ENCODE measurements around the gene FBXL15. TPM values are rescaled to one million over a fixed set of nuclear protein-coding genes. Genes with fewer than 3 reads are reported as not detected.

FBXL15 gene
- total and polyA plus RNA-seq, 2 experiments from 2014 or later, result 18.5 to 36.1 TPM

DNA sequence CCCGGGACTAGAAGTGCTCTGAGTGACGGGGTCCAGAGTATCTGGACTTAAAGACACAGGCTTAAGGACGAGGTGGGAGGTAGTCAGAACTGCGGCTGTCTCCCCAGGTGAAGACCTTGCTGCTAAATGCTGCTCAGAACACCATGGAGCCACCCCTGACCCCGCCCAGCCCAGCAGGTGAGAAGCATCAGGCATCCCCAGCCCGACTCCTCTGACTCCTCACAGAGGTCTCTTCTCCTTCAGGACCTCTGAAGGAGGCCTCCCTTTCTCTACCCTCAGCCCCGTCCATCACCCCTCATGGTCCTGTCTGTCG lies 19.3 kb upstream of the FBXL15 start:
- H3K36me3 ChIP-seq (ENCODE audit: insufficient read depth), result no peaks in the 10 kb centered on the region
- no peaks in the 10 kb centered on the region; the same call in 2 of the 3 replicates for H3K36me3 Mint-ChIP-seq (ENCODE audit: low read depth)
- H3K27ac Mint-ChIP-seq, result no peak overlapping the region
- no peak overlapping the region for H3K4me3 ChIP-seq
- ATAC-seq (no peak), DNase-seq (ENCODE audit: low spot score) (no peak)
- H3K4me3 Mint-ChIP-seq, result no peak overlapping the region
- TF ChIP-seq ZNF114 (CRISPR knock-in tag; IDR thresholded peaks at IDR 0.05), result no peak
- TF ChIP-seq, protein P1, sequence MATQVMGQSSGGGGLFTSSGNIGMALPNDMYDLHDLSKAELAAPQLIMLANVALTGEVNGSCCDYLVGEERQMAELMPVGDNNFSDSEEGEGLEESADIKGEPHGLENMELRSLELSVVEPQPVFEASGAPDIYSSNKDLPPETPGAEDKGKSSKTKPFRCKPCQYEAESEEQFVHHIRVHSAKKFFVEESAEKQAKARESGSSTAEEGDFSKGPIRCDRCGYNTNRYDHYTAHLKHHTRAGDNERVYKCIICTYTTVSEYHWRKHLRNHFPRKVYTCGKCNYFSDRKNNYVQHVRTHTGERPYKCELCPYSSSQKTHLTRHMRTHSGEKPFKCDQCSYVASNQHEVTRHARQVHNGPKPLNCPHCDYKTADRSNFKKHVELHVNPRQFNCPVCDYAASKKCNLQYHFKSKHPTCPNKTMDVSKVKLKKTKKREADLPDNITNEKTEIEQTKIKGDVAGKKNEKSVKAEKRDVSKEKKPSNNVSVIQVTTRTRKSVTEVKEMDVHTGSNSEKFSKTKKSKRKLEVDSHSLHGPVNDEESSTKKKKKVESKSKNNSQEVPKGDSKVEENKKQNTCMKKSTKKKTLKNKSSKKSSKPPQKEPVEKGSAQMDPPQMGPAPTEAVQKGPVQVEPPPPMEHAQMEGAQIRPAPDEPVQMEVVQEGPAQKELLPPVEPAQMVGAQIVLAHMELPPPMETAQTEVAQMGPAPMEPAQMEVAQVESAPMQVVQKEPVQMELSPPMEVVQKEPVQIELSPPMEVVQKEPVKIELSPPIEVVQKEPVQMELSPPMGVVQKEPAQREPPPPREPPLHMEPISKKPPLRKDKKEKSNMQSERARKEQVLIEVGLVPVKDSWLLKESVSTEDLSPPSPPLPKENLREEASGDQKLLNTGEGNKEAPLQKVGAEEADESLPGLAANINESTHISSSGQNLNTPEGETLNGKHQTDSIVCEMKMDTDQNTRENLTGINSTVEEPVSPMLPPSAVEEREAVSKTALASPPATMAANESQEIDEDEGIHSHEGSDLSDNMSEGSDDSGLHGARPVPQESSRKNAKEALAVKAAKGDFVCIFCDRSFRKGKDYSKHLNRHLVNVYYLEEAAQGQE (IDR thresholded peaks at IDR 0.05; ENCODE audit: unreplicated experiment), result no peak
- TF ChIP-seq STAT1 (IDR thresholded peaks at IDR 0.05; ENCODE audit: unreplicated experiment), result no peak
- no peak for TF ChIP-seq ZNF331 (CRISPR knock-in tag; IDR thresholded peaks at IDR 0.05; ENCODE audit: low read depth)
- no peak for TF ChIP-seq EZH2phosphoT487 (IDR thresholded peaks at IDR 0.05; ENCODE audit: unreplicated experiment)
- TF ChIP-seq, protein P2, sequence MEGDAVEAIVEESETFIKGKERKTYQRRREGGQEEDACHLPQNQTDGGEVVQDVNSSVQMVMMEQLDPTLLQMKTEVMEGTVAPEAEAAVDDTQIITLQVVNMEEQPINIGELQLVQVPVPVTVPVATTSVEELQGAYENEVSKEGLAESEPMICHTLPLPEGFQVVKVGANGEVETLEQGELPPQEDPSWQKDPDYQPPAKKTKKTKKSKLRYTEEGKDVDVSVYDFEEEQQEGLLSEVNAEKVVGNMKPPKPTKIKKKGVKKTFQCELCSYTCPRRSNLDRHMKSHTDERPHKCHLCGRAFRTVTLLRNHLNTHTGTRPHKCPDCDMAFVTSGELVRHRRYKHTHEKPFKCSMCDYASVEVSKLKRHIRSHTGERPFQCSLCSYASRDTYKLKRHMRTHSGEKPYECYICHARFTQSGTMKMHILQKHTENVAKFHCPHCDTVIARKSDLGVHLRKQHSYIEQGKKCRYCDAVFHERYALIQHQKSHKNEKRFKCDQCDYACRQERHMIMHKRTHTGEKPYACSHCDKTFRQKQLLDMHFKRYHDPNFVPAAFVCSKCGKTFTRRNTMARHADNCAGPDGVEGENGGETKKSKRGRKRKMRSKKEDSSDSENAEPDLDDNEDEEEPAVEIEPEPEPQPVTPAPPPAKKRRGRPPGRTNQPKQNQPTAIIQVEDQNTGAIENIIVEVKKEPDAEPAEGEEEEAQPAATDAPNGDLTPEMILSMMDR (conservative IDR thresholded peaks at IDR 0.05; ENCODE audit: low read depth in 2 of 2), result no peak
- TF ChIP-seq CREB1 (CRISPR knock-in tag; IDR thresholded peaks at IDR 0.05; ENCODE audit: low read depth), result no peak
- TF ChIP-seq EZH2 (IDR thresholded peaks at IDR 0.05; ENCODE audit: low read depth, unreplicated experiment), result no peak
- TF ChIP-seq, protein P3, sequence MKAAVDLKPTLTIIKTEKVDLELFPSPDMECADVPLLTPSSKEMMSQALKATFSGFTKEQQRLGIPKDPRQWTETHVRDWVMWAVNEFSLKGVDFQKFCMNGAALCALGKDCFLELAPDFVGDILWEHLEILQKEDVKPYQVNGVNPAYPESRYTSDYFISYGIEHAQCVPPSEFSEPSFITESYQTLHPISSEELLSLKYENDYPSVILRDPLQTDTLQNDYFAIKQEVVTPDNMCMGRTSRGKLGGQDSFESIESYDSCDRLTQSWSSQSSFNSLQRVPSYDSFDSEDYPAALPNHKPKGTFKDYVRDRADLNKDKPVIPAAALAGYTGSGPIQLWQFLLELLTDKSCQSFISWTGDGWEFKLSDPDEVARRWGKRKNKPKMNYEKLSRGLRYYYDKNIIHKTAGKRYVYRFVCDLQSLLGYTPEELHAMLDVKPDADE (IDR thresholded peaks at IDR 0.05), result no peak
- no peak for TF ChIP-seq JUNB (IDR thresholded peaks at IDR 0.05; ENCODE audit: unreplicated experiment)
- TF ChIP-seq, protein P4, sequence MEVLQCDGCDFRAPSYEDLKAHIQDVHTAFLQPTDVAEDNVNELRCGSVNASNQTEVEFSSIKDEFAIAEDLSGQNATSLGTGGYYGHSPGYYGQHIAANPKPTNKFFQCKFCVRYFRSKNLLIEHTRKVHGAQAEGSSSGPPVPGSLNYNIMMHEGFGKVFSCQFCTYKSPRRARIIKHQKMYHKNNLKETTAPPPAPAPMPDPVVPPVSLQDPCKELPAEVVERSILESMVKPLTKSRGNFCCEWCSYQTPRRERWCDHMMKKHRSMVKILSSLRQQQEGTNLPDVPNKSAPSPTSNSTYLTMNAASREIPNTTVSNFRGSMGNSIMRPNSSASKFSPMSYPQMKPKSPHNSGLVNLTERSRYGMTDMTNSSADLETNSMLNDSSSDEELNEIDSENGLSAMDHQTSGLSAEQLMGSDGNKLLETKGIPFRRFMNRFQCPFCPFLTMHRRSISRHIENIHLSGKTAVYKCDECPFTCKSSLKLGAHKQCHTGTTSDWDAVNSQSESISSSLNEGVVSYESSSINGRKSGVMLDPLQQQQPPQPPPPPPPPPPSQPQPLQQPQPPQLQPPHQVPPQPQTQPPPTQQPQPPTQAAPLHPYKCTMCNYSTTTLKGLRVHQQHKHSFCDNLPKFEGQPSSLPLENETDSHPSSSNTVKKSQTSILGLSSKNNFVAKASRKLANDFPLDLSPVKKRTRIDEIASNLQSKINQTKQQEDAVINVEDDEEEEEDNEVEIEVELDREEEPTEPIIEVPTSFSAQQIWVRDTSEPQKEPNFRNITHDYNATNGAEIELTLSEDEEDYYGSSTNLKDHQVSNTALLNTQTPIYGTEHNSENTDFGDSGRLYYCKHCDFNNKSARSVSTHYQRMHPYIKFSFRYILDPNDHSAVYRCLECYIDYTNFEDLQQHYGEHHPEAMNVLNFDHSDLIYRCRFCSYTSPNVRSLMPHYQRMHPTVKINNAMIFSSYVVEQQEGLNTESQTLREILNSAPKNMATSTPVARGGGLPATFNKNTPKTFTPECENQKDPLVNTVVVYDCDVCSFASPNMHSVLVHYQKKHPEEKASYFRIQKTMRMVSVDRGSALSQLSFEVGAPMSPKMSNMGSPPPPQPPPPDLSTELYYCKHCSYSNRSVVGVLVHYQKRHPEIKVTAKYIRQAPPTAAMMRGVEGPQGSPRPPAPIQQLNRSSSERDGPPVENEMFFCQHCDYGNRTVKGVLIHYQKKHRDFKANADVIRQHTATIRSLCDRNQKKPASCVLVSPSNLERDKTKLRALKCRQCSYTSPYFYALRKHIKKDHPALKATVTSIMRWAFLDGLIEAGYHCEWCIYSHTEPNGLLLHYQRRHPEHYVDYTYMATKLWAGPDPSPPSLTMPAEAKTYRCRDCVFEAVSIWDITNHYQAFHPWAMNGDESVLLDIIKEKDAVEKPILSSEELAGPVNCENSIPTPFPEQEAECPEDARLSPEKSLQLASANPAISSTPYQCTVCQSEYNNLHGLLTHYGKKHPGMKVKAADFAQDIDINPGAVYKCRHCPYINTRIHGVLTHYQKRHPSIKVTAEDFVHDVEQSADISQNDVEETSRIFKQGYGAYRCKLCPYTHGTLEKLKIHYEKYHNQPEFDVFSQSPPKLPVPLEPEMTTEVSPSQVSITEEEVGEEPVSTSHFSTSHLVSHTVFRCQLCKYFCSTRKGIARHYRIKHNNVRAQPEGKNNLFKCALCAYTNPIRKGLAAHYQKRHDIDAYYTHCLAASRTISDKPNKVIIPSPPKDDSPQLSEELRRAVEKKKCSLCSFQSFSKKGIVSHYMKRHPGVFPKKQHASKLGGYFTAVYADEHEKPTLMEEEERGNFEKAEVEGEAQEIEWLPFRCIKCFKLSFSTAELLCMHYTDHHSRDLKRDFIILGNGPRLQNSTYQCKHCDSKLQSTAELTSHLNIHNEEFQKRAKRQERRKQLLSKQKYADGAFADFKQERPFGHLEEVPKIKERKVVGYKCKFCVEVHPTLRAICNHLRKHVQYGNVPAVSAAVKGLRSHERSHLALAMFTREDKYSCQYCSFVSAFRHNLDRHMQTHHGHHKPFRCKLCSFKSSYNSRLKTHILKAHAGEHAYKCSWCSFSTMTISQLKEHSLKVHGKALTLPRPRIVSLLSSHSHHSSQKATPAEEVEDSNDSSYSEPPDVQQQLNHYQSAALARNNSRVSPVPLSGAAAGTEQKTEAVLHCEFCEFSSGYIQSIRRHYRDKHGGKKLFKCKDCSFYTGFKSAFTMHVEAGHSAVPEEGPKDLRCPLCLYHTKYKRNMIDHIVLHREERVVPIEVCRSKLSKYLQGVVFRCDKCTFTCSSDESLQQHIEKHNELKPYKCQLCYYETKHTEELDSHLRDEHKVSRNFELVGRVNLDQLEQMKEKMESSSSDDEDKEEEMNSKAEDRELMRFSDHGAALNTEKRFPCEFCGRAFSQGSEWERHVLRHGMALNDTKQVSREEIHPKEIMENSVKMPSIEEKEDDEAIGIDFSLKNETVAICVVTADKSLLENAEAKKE (CRISPR knock-in tag; IDR thresholded peaks at IDR 0.05), result no peak
- peaks cover 3% of the 10 kb centered on the region; the same call in 1 of the 2 replicates for H3K4me1 ChIP-seq (ENCODE audit: insufficient read depth)
- H3K27ac ChIP-seq (ENCODE audit: low read depth), result no peak overlapping the region
- no peaks in the 10 kb centered on the region for H3K9me3 Mint-ChIP-seq
- peaks cover 8% of the 10 kb centered on the region; the same call in 2 of the 3 replicates for H3K4me1 Mint-ChIP-seq
- no peak overlapping the region for H2AFZ ChIP-seq
- H3K27me3 ChIP-seq (ENCODE audit: insufficient read depth), result 0 out of 2 replicates have a peak, but pooled peaks cover under 1% of the 10 kb centered on the region
- H3K79me2 ChIP-seq (replicated peaks; ENCODE audit: insufficient read depth), result no peaks in the 10 kb centered on the region
- H3K4me2 ChIP-seq, result no peak overlapping the region
- no peaks in the 10 kb centered on the region; the same call in 1 of the 2 replicates for H4K20me1 ChIP-seq (replicated peaks; ENCODE audit: insufficient read depth)
- no peaks in the 10 kb centered on the region for H3K9me2 ChIP-seq (ENCODE audit: insufficient read depth)
- 0 out of 2 replicates have a peak, but pooled peaks cover 9% of the 10 kb centered on the region for H3F3A ChIP-seq (replicated peaks; ENCODE audit: low read depth)
- H3K27me3 Mint-ChIP-seq (ENCODE audit: insufficient read depth, low read depth, poor library complexity), result peaks cover 25% of the 10 kb centered on the region
